ENCODE measurements around the gene PUS10. TPM values are rescaled to one million over a fixed set of nuclear protein-coding genes. Genes with fewer than 3 reads are reported as not detected.

PUS10 gene
- total RNA-seq, 2 experiments from 2014 or later = 2.0 to 2.6 TPM

- H3K4me1 ChIP-seq (ENCODE audit: insufficient read depth, low read length) = peaks cover 6% of the 10 kb centered on the region
- H3K9me3 ChIP-seq (ENCODE audit: control insufficient read depth in 1 of 2, insufficient read depth in 1 of 2, low read length in 2 of 2) = no peaks in the 10 kb centered on the region
- no peak for TF ChIP-seq CTCF (IDR thresholded peaks at IDR 0.05)
- CTCF ChIA-PET = no interaction called here
- Mint-ChIP-seq H3K4me3 (no peak overlapping the region), H3K9me3 (no peaks in the 10 kb centered on the region), H3K4me1 (ENCODE audit: low read depth) (peaks cover 55% of the 10 kb centered on the region), H3K27me3 (no peaks in the 10 kb centered on the region), H3K36me3 (ENCODE audit: low read depth) (peaks cover 46% of the 10 kb centered on the region), H3K27ac (no peak overlapping the region)
- POLR2A ChIA-PET = no interaction called here
- DNase-seq (no peak), ATAC-seq (ENCODE audit: poor library complexity) (no peak)
- peaks cover 11% of the 10 kb centered on the region for H3K36me3 ChIP-seq (ENCODE audit: insufficient read depth, low read length)
- no peak overlapping the region for H3K27ac ChIP-seq (ENCODE audit: low read depth in 1 of 2, low read length in 2 of 2)
- no peak overlapping the region for H3K4me3 ChIP-seq (ENCODE audit: low read length)
- no peaks in the 10 kb centered on the region for H3K27me3 ChIP-seq (ENCODE audit: control insufficient read depth in 1 of 2, insufficient read depth in 2 of 2, low read length in 2 of 2)
- intact Hi-C loops (cut with DNase I, micrococcal nuclease) = no loop called here
These were observed 5.6 kb upstream of the PUS10 start for GRCh38 chr2:61023670-61024069.

- intact Hi-C loops (cut with DNase I, micrococcal nuclease) = no loop called here
- DNase-seq (no peak), ATAC-seq (ENCODE audit: poor library complexity) (no peak)
- no peaks in the 10 kb centered on the region for H3K9me3 Mint-ChIP-seq
- no peak overlapping the region for H3K27ac Mint-ChIP-seq
- Histone ChIP-seq H3K9me3 (ENCODE audit: control insufficient read depth in 1 of 2, insufficient read depth in 1 of 2, low read length in 2 of 2) (no peaks in the 10 kb centered on the region), H3K4me1 (ENCODE audit: insufficient read depth, low read length) (peaks cover 10% of the 10 kb centered on the region), H3K27me3 (ENCODE audit: control insufficient read depth in 1 of 2, insufficient read depth in 2 of 2, low read length in 2 of 2) (no peaks in the 10 kb centered on the region), H3K27ac (ENCODE audit: low read depth in 1 of 2, low read length in 2 of 2) (no peak overlapping the region), H3K4me3 (ENCODE audit: low read length) (no peak overlapping the region), H3K36me3 (ENCODE audit: insufficient read depth, low read length) (peaks cover 5% of the 10 kb centered on the region)
- TF ChIP-seq CTCF (IDR thresholded peaks at IDR 0.05) = no peak
- peaks cover 63% of the 10 kb centered on the region for H3K4me1 Mint-ChIP-seq (ENCODE audit: low read depth)
- no peaks in the 10 kb centered on the region for H3K27me3 Mint-ChIP-seq
- ChIA-PET CTCF (no interaction called here), POLR2A (no interaction called here)
- peaks cover 46% of the 10 kb centered on the region for H3K36me3 Mint-ChIP-seq (ENCODE audit: low read depth)
- H3K4me3 Mint-ChIP-seq = no peak overlapping the region
These were observed 3.2 kb upstream of the PUS10 start for GRCh38 chr2:61021228-61021660.

- H3K4me1 Mint-ChIP-seq (ENCODE audit: low read depth) = peaks cover 58% of the 10 kb centered on the region
- H3K27ac Mint-ChIP-seq = peak overlapping the region; percentile 89
- POLR2A ChIA-PET = no interaction called here
- ATAC-seq (ENCODE audit: poor library complexity) (no peak), DNase-seq (no peak)
- H3K4me3 ChIP-seq (ENCODE audit: low read length) = peak overlapping the region; percentile 64
- H3K36me3 Mint-ChIP-seq (ENCODE audit: low read depth) = peaks cover 41% of the 10 kb centered on the region
- H3K9me3 ChIP-seq (ENCODE audit: control insufficient read depth in 1 of 2, insufficient read depth in 1 of 2, low read length in 2 of 2) = no peaks in the 10 kb centered on the region
- peak overlapping the region; percentile 100 for H3K4me3 Mint-ChIP-seq
- peak overlapping the region in 1 of 2 donors; percentile 85 for H3K27ac ChIP-seq (ENCODE audit: low read depth in 1 of 2, low read length in 2 of 2)
- no peaks in the 10 kb centered on the region for H3K9me3 Mint-ChIP-seq
- no peaks in the 10 kb centered on the region for H3K27me3 Mint-ChIP-seq
- intact Hi-C loops (cut with DNase I, micrococcal nuclease) = loop anchor here in 1 of 2 experiments (2.0 to 10.0 kb wide), 4 partner anchors 49 to 160 kb away; partner anchors contain the start of gene SANBR
- peaks cover 10% of the 10 kb centered on the region for H3K4me1 ChIP-seq (ENCODE audit: insufficient read depth, low read length)
- CTCF ChIA-PET = no interaction called here
- H3K36me3 ChIP-seq (ENCODE audit: insufficient read depth, low read length) = peaks cover 5% of the 10 kb centered on the region
- TF ChIP-seq CTCF (IDR thresholded peaks at IDR 0.05) = no peak
- H3K27me3 ChIP-seq (ENCODE audit: control insufficient read depth in 1 of 2, insufficient read depth in 2 of 2, low read length in 2 of 2) = no peaks in the 10 kb centered on the region
These were observed 743 bp upstream of the PUS10 start for GRCh38 chr2:61018798-61019197.
